ENCODE data around the gene USP37.

Gene USP37

DNA sequence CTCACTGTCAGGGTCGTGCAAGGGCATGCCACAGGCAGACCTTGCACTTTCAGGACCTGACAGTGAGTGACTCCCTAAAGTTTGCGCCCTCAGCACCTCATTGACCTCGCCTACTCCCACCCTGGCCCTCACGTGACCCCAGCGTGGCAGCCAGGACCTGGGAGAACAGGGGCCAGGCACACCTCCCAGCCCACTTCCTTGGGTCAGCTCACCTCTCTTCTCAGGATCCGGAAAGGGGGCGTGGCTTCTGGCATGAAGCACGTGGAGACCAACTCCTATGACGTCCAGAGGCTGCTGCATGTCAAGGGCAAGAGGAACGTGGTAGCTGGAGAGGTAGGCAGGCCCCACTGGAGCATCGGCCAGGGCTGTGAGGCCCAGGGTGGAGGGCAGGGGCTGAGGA is 140.4 kb downstream of the USP37 start:
- no peak overlapping the region for H3K4me3 ChIP-seq
- in situ Hi-C loops (cut with MboI; ENCODE audit: low sequenced_read_pairs) = no loop called here
- no peaks in the 10 kb centered on the region for H3K27me3 ChIP-seq (ENCODE audit: low read depth)
- H3K4me1 ChIP-seq = no peaks in the 10 kb centered on the region
- peak in 1 of 2 experiments; percentile 39 for DNase-seq (ENCODE audit: low spot score in 2 of 2)
- no peaks in the 10 kb centered on the region for H3K9me3 ChIP-seq
- no peaks in the 10 kb centered on the region for H3K36me3 ChIP-seq (replicated peaks)

DNA sequence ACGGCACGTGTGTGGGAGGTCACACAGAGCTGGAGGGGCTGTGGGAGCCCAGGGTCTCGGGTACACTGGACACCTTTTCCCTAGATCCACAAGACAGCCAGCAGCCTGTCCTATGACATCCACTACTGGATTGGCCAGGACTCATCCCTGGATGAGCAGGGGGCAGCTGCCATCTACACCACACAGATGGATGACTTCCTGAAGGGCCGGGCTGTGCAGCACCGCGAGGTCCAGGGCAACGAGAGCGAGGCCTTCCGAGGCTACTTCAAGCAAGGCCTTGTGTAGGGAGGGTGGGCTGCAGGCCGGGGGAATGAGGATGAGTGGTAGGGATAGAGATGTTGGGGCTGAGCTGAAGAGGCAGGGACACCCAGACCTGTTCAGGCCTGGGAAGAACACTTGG is 142.6 kb downstream of the USP37 start:
- H3K36me3 ChIP-seq (replicated peaks) = no peaks in the 10 kb centered on the region
- no peaks in the 10 kb centered on the region for H3K27me3 ChIP-seq (ENCODE audit: low read depth)
- H3K4me1 ChIP-seq = no peaks in the 10 kb centered on the region
- DNase-seq (ENCODE audit: low spot score in 2 of 2) = no peak
- in situ Hi-C loops (cut with MboI; ENCODE audit: low sequenced_read_pairs) = no loop called here
- no peak overlapping the region for H3K4me3 ChIP-seq
- no peaks in the 10 kb centered on the region for H3K9me3 ChIP-seq

DNA sequence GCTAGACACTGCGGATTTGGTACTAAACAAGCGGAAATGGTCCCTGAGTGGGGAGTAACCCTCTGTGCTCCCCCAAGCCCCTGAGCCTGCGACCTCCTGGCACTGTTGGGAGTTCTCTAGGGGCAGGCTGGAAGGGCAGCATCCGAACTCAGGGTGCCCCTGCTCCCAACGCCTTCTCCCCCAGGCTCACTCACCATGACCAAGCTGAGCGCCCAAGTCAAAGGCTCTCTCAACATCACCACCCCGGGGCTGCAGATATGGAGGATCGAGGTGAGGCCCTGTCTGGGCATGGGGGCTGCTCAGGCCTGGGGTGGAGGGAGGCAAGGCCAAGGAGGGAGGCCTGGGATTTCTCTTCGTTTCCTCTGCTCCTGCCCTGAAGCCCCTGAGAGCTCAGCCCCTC is 144.6 kb downstream of the USP37 start:
- in situ Hi-C loops (cut with MboI; ENCODE audit: low sequenced_read_pairs) = no loop called here
- H3K27me3 ChIP-seq (ENCODE audit: low read depth) = no peaks in the 10 kb centered on the region
- H3K9me3 ChIP-seq = no peaks in the 10 kb centered on the region
- no peak overlapping the region for H3K4me3 ChIP-seq
- no peak for DNase-seq (ENCODE audit: low spot score in 2 of 2)
- H3K4me1 ChIP-seq = no peaks in the 10 kb centered on the region
- no peaks in the 10 kb centered on the region for H3K36me3 ChIP-seq (replicated peaks)

DNA sequence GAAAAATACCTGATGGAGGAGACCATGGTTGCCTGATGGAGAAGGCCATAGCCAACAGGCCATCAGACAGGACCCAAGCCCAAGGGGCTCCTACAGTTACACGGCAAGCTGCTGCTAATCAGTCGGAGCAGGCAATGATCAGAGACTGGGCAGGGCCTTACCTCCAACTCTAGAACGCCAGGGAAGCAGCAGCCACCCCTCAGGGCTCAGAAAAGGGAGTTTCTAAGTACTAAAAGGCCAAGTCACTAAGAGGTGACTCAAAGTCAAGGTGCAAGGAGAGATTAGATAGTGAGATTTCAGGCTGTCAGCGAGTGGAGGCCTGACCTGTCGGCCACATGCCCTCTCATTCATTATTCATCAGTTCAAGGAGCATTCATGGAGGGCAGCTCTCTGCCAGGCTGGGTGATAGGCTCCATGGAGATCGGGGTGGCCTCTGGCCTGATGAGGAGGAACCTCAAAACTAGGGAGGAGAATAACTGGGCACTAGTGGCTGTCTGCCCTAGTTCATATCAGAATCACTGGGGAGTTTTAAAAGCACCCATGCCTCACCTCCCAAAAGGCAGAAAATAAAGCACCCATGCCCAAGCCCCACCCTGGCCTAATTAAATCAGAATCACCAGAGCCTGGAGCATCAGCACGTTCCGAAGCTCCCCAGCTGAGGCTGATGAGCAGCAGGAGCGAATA is 145.6 kb downstream of the USP37 start:
- H3K9me3 ChIP-seq = no peaks in the 10 kb centered on the region
- in situ Hi-C loops (cut with MboI; ENCODE audit: low sequenced_read_pairs) = no loop called here
- no peaks in the 10 kb centered on the region for H3K36me3 ChIP-seq (replicated peaks)
- no peaks in the 10 kb centered on the region for H3K27me3 ChIP-seq (ENCODE audit: low read depth)
- no peak for DNase-seq (ENCODE audit: low spot score in 2 of 2)
- H3K4me1 ChIP-seq = no peaks in the 10 kb centered on the region
- no peak overlapping the region for H3K4me3 ChIP-seq

DNA sequence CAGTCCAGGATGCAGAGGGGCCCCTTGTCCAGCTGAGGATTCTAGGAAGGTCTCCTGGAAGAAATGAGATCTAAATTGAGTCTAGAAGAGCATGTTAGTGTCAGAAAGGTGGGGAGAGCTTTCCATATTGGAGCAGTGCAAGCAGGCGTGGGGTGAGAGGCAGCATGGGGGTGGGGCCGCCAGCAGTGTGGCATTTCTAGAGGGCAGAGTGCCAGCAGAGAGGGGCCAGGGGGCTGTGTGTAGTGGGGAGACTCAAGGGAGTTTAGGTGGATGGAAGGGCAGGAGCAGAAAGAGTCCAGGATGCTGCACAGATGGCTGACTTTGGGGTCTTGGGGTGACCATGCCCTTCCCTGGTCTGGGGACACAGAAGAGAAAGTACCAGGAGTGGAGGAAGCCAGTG is 147.1 kb downstream of the USP37 start:
- in situ Hi-C loops (cut with MboI; ENCODE audit: low sequenced_read_pairs) = no loop called here
- no peak overlapping the region for H3K4me3 ChIP-seq
- no peaks in the 10 kb centered on the region for H3K36me3 ChIP-seq (replicated peaks)
- no peaks in the 10 kb centered on the region for H3K9me3 ChIP-seq
- no peaks in the 10 kb centered on the region for H3K27me3 ChIP-seq (ENCODE audit: low read depth)
- DNase-seq (ENCODE audit: low spot score in 2 of 2) = no peak
- H3K4me1 ChIP-seq = no peaks in the 10 kb centered on the region

DNA sequence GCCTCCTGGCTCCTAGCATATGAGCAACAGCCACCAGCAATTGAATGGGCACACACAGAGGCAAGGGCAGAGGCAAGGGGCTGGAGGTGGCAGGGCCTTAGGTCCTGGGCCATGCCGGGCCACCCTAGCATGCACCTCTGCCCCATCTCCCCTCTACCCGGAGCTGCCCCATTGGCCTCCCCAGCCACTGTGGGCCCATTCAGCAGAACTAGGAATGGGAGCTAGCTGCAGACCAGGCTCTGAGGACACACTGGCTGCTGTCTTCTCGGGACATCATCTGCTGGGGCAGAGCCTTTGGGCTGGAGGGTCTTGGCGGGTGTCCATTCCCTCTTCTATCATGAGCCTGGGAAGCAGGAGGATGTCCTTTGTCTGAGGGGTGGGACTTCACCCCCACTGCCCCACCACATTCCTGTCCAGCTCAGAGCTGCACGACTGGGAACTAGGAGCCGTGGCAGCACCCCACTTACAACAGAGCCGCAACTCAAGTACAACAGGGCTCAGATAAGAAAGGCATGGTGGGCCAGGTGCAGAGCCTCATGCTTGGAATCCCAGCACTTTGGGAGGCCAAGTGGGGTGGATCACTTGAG is 148.4 kb downstream of the USP37 start:
- Histone ChIP-seq H3K4me3 (no peak overlapping the region), H3K4me1 (no peaks in the 10 kb centered on the region), H3K9me3 (no peaks in the 10 kb centered on the region), H3K27me3 (ENCODE audit: low read depth) (no peaks in the 10 kb centered on the region), H3K36me3 (replicated peaks) (no peaks in the 10 kb centered on the region)
- in situ Hi-C loops (cut with MboI; ENCODE audit: low sequenced_read_pairs) = no loop called here
- DNase-seq (ENCODE audit: low spot score in 2 of 2) = no peak

DNA sequence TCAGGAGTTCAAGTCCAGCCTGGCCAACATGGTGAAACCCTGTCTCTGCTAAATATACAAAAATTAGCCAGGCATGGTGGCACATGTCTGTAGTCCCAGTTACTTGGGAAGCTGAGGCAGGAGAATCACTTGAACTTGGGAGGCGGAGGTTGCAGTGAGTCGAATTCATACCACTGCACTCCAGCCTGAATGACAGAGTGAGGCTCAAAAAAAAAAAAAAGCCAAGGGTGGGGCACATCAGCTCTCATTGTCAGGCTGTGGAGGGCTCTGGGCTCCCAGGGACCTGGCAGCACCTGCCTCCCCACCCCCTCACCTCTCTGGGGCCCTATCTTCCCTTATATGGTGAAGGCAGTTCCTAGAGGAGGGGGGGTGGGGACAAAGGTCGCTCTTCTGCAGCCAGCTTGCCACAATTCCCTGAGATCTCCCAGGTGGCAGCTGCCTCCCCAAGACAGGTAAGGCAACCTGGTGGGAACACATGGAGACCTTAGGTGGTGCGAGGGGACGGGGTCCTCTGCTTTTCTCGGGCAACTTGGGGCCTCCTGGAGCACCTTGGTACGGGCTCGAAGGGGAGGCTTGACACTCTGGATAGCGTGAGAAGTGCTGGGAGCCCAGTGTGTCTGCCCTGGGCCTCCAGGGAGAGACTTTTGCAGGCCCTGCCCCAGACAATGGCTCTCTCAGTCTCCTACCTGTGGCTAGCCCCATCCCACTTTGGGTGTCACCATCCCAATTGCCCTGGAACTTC is 149.3 kb downstream of the USP37 start, which contains the start of gene VIL1:
Gene VIL1, plus strand, starts transcription at position 407 of the 742 bp plus-strand sequence. CDS start 4,656 bp downstream, outside the sequence.
- H3K4me1 ChIP-seq = no peaks in the 10 kb centered on the region
- H3K27me3 ChIP-seq (ENCODE audit: low read depth) = no peaks in the 10 kb centered on the region
- in situ Hi-C loops (cut with MboI; ENCODE audit: low sequenced_read_pairs) = no loop called here
- no peak within 1 kb of the TSS for H3K4me3 ChIP-seq
- no peaks in the 10 kb centered on the region for H3K36me3 ChIP-seq (replicated peaks)
- no peak for DNase-seq (ENCODE audit: low spot score in 2 of 2)
- no peaks in the 10 kb centered on the region for H3K9me3 ChIP-seq

DNA sequence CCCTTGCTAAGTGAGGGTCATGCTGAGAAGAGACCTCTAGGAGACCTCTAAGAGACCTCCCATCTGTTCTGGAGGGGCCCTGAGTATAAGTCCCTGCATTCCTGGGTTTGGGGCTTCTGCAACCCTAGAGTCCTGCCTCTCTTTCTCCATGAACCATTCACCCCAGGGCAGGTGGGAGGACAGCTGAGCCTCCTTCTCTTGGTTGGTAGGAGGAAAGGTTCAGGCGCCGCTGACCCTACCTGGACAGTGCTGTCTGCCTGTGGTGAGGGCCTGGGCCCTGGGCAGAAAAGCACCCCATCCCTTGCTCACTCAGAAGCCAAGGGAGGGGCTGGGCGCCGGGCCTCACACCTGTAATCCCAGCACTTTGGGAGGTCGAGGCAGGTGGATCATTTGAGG is 149.8 kb downstream of the USP37 start:
- H3K4me1 ChIP-seq = no peaks in the 10 kb centered on the region
- in situ Hi-C loops (cut with MboI; ENCODE audit: low sequenced_read_pairs) = no loop called here
- no peaks in the 10 kb centered on the region for H3K9me3 ChIP-seq
- no peaks in the 10 kb centered on the region for H3K27me3 ChIP-seq (ENCODE audit: low read depth)
- H3K36me3 ChIP-seq (replicated peaks) = no peaks in the 10 kb centered on the region
- no peak for DNase-seq (ENCODE audit: low spot score in 2 of 2)
- H3K4me3 ChIP-seq = no peak overlapping the region

DNA sequence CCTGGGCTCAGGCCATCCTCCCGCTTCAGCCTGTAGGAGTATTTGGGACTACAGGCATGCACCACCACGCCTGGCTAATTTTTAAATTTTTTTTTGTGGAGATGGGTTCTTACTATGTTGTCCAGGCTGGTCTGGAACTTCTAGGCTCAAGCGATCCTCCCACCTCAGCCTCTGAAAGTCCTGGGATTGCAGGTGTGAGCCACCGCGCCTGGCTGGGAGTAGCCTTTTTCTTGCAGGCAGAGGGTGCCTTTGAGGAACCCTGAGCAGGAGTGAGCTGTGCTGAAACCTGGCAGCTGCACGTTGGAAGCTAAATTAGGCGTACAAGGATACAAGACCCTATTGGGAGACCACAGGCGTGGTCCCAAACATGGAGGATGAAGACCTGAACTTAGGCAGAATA is 160.4 kb downstream of the USP37 start:
- in situ Hi-C loops (cut with MboI; ENCODE audit: low sequenced_read_pairs) = loop anchor here (10.0 kb wide), 1 partner anchor 237 kb away; no protein-coding TSS in a partner anchor
- no peak for DNase-seq (ENCODE audit: low spot score in 2 of 2)
- Histone ChIP-seq H3K4me1 (peaks cover 21% of the 10 kb centered on the region), H3K27me3 (ENCODE audit: low read depth) (no peaks in the 10 kb centered on the region), H3K4me3 (no peak overlapping the region), H3K9me3 (no peaks in the 10 kb centered on the region), H3K36me3 (replicated peaks) (peaks cover 26% of the 10 kb centered on the region)

DNA sequence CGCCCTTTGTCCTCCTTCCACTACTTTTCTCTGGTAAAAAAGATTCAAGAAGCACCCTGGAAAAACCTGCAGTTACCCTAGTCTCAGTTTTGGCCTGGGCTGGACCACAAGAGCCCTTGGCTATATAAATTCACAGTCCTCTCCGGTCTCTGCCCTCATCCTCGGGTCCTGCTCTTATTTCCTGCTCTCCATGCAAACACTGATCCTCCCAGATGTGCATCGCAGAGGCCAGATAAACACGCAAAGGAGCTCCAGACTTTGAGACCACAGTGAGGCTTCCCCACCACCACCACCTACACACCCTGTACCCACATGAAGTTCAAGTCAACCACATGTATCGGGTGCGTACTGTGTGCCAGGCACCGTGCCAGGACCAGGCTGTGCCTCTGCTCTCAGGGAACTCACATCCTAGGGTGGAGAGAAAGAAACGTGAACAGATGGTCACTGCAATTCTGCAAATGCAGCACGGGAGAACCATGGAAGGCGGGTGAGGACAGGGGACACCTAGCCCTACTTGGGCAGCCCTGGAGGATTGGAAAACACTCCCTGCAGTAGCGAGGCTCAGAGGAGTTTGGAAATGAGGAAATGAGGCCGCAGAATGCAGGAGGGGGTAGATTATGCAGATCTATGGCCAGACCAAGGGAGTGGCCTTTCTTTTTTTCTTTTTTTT is 161.1 kb downstream of the USP37 start:
- Histone ChIP-seq H3K27me3 (ENCODE audit: low read depth) (no peaks in the 10 kb centered on the region), H3K36me3 (replicated peaks) (peaks cover 32% of the 10 kb centered on the region), H3K4me1 (peaks cover 21% of the 10 kb centered on the region), H3K4me3 (peak overlapping the region; percentile 31), H3K9me3 (no peaks in the 10 kb centered on the region)
- DNase-seq (ENCODE audit: low spot score in 2 of 2) = peak; percentile 62 to 69
- in situ Hi-C loops (cut with MboI; ENCODE audit: low sequenced_read_pairs) = loop anchor here (10.0 kb wide), 1 partner anchor 238 kb away; no protein-coding TSS in a partner anchor

DNA sequence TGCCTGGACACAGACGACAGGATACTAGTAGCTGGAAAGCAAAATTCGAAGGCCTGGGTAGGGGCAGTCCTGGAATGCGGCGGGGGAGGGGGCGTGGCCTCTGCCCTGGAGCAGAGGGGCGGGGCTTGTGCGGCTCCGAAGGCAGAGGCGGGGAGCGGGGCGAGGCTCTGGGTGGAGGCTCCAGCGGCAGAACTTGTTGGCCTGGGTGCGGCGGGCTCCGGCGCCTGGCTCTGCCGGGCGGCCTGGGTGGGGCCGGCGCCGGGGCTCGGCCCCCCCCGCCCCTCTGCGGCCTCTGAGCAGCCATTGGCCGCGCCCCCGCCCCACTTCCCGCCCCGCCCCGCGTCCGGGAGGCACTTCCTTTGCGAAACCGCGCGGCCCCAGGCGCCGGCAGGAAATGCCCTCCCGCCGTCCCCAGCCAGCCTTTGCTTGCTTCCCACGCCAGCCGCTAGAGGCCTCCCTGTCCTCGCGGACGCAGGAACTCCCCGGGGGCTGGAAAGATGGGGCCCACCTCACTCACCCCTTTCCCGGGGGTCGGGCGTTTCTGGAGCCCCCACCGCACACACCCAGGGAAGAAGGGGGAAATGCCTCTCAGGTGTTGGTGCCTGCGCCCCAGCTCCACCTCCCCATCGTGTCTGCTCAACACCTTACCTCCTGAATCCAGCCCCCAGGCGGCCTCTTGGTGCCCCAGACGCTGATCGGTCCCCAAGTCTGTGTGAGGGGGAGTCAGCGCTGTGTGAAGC is 161.8 kb downstream of the USP37 start:
- Histone ChIP-seq H3K36me3 (replicated peaks) (peaks cover 39% of the 10 kb centered on the region), H3K27me3 (ENCODE audit: low read depth) (no peaks in the 10 kb centered on the region), H3K9me3 (no peaks in the 10 kb centered on the region), H3K4me3 (peak overlapping the region; percentile 31), H3K4me1 (peaks cover 21% of the 10 kb centered on the region)
- peak; percentile 95 to 99 for DNase-seq (ENCODE audit: low spot score in 2 of 2)
- in situ Hi-C loops (cut with MboI; ENCODE audit: low sequenced_read_pairs) = loop anchor here (10.0 kb wide), 1 partner anchor 238 kb away; no protein-coding TSS in a partner anchor

DNA sequence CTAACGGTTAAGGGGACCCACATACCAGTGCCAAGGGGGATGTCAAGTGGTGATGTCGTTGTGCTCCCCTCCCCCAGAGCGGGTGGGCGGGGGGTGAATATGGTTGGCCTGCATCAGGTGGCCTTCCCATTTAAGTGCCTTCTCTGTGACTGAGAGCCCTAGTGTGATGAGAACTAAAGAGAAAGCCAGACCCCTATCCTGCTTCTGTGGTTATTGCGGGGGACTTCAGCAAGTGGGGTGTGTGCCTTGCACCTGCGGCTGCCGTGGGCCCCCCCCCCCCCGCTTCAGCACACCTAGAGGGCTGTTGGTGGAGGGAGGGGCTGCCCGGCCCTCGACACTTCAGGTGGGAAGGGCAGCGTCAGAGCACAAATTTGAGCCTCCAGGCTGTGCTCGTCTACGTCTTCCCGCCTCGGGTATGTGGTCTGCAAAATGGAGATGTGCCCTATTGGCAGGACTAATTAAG is 162.4 kb downstream of the USP37 start:
- in situ Hi-C loops (cut with MboI; ENCODE audit: low sequenced_read_pairs) = loop anchor here (10.0 kb wide), 1 partner anchor 239 kb away; no protein-coding TSS in a partner anchor
- Histone ChIP-seq H3K27me3 (ENCODE audit: low read depth) (no peaks in the 10 kb centered on the region), H3K36me3 (replicated peaks) (peaks cover 43% of the 10 kb centered on the region), H3K4me1 (peaks cover 21% of the 10 kb centered on the region), H3K4me3 (peak overlapping the region; percentile 21), H3K9me3 (no peaks in the 10 kb centered on the region)
- DNase-seq (ENCODE audit: low spot score in 2 of 2) = no peak

Data from HAP-1 (cell line).